GM18858 (cell line): Measurements from ENCODE around the gene OPA3.
A peak's percentile ranks its signal among the peaks of the same experiment; 100 is the strongest.
"Not testable (repeated sequence)": the region's sequence is repeated elsewhere in the genome, so short reads cannot be mapped to it uniquely, and the experiment has no call there.

Source experiments
- ATAC-seq: cut with Tn5 transposase; IDR thresholded peaks from one replicate; pipeline ENCODE4 v1.9.1; 2021; ENCODE audit not compliant: unreplicated experiment

The OPA3 gene

GRCh38 chr19:45584332-45585157, at the start of gene OPA3:
Gene OPA3 (minus strand): TSS chr19:45584802. CDS start chr19:45584764, 38 bp downstream.
- peak; percentile 88 for ATAC-seq

- no peak for ATAC-seq
These were observed 48.0 kb upstream of the OPA3 start for GRCh38 chr19:45632468-45633196.

- no peak for ATAC-seq
These were observed 45.9 kb upstream of the OPA3 start for GRCh38 chr19:45630463-45630862.

GRCh38 chr19:45629704-45630103, 45.1 kb upstream of the OPA3 start:
- no peak for ATAC-seq

- ATAC-seq: not testable (repeated sequence)
These were observed 43.6 kb upstream of the OPA3 start for GRCh38 chr19:45628219-45628618.

- ATAC-seq: no peak
These were observed 39.4 kb upstream of the OPA3 start for GRCh38 chr19:45623984-45624383.

GRCh38 chr19:45621976-45622503, 37.4 kb upstream of the OPA3 start:
- ATAC-seq: no peak

- ATAC-seq: no peak
These were observed 36.8 kb upstream of the OPA3 start for GRCh38 chr19:45621389-45621788.

- no peak for ATAC-seq
These were observed 32.1 kb upstream of the OPA3 start for GRCh38 chr19:45616704-45617017.

GRCh38 chr19:45615795-45616703, 31.4 kb upstream of the OPA3 start:
- ATAC-seq: no peak

GRCh38 chr19:45615056-45615455, 30.5 kb upstream of the OPA3 start:
- ATAC-seq: not testable (repeated sequence)

GRCh38 chr19:45613926-45614725, 29.5 kb upstream of the OPA3 start:
- no peak for ATAC-seq

- no peak for ATAC-seq
These were observed 24.3 kb upstream of the OPA3 start for GRCh38 chr19:45608948-45609347.

GRCh38 chr19:45607071-45608029, 22.7 kb upstream of the OPA3 start:
- ATAC-seq: no peak

- ATAC-seq: no peak
These were observed 17.1 kb upstream of the OPA3 start, which contains the start of gene GPR4 for GRCh38 chr19:45601524-45602374. Gene GPR4 (minus strand): TSS chr19:45602212. CDS start chr19:45591866, 10,346 bp downstream.

GRCh38 chr19:45601115-45601514, 16.5 kb upstream of the OPA3 start:
- no peak for ATAC-seq

- ATAC-seq: no peak
These were observed 15.8 kb upstream of the OPA3 start for GRCh38 chr19:45600340-45600885.

- ATAC-seq: no peak
These were observed 14.7 kb upstream of the OPA3 start for GRCh38 chr19:45599286-45599685.
